ENCODE measurements around the gene DDN. TPM values are rescaled to one million over a fixed set of nuclear protein-coding genes. Genes with fewer than 3 reads are reported as not detected.

DDN gene
- total RNA-seq (2021) = 0.35 and 0.39 TPM in 2 replicates
- long read RNA-seq = 0 reads

- no peak within 1 kb of the TSS for H3K4ac ChIP-seq (ENCODE audit: low read depth, low read length)
- H3K9me3 ChIP-seq (ENCODE audit: control insufficient read depth, low read depth, low read length) = no peaks in the 10 kb centered on the region
- H3T11ph ChIP-seq (ENCODE audit: low read length) = no peak within 1 kb of the TSS
- H3K27me3 ChIP-seq (ENCODE audit: insufficient read depth, low read length) = peaks cover 37% of the 10 kb centered on the region; the same call in 1 of the 2 replicates
- no peak within 1 kb of the TSS for H3K56ac ChIP-seq (ENCODE audit: insufficient read length, low read depth, low read length)
- H2AK5ac ChIP-seq (ENCODE audit: insufficient read length, low read length) = no peak within 1 kb of the TSS
- peaks cover 13 to 33% of the 10 kb centered on the region in 2 experiments for H3K4me1 Mint-ChIP-seq
- H3K4me1 ChIP-seq (ENCODE audit: insufficient read depth, low read length) = no peaks in the 10 kb centered on the region
- no peaks in the 10 kb centered on the region for H3K79me2 ChIP-seq (ENCODE audit: insufficient read depth, low read length)
- TF ChIP-seq CTCF (conservative IDR thresholded peaks at IDR 0.05) = peak; percentile 26; the same call in 2 of the 3 replicates
- peaks cover 6 to 13% (median 7%) of the 10 kb centered on the region in 3 experiments; a peak in 5 of 7 replicates for H3K36me3 Mint-ChIP-seq (ENCODE audit: insufficient read depth in 1 of 3, low read depth in 3 of 3)
- H3K79me1 ChIP-seq (ENCODE audit: insufficient read depth, low read depth, low read length, poor library complexity, severe bottlenecking) = no peaks in the 10 kb centered on the region
- no peak within 1 kb of the TSS for H3K23ac ChIP-seq (ENCODE audit: insufficient read length, low read depth, low read length)
- no peak within 1 kb of the TSS for H3K27ac Mint-ChIP-seq
- H3K18ac ChIP-seq (ENCODE audit: insufficient read length, low read depth, low read length) = no peak within 1 kb of the TSS
- no peak within 1 kb of the TSS for H2AFZ ChIP-seq (ENCODE audit: low read length)
- peaks cover 69% of the 10 kb centered on the region for H3K27me3 Mint-ChIP-seq (ENCODE audit: low read depth)
- H3K23me2 ChIP-seq (ENCODE audit: insufficient read length, low read depth, low read length, poor library complexity, severe bottlenecking) = peaks cover 27% of the 10 kb centered on the region
- DNase-seq = peak; percentile 61
- H3K4me2 ChIP-seq (ENCODE audit: insufficient read depth, insufficient read length, low read length) = peak within 1 kb of the TSS; percentile 58
- WGBS (ENCODE audit: extremely low coverage, insufficient read length, low lambda C conversion rate) = no CpG with 5 or more reads among the region's 30 CpGs
- no peak within 1 kb of the TSS for H3K9ac ChIP-seq (ENCODE audit: extremely low read depth, insufficient read length, low read length)
- H3K9me3 Mint-ChIP-seq = 0 out of 5 replicates have a peak, but pooled peaks cover 0 to 4% of the 10 kb centered on the region in 2 experiments
- H3K14ac ChIP-seq (ENCODE audit: insufficient read depth, low read length) = no peak within 1 kb of the TSS
- no peak within 1 kb of the TSS for H4K5ac ChIP-seq (ENCODE audit: insufficient read length, low read depth, low read length)
- no peak within 1 kb of the TSS for H2BK5ac ChIP-seq (ENCODE audit: insufficient read length, low read length)
- H4K20me1 ChIP-seq (ENCODE audit: control insufficient read depth, insufficient read depth, insufficient read length) = no peaks in the 10 kb centered on the region
- no peak within 1 kb of the TSS for H3K27ac ChIP-seq (ENCODE audit: insufficient read length, low read depth, low read length)
- H4K8ac ChIP-seq (replicated peaks; ENCODE audit: insufficient read length, low read depth, low read length) = no peak within 1 kb of the TSS
- no peak within 1 kb of the TSS for H2BK12ac ChIP-seq (ENCODE audit: insufficient read length, low read depth, low read length)
- no peak within 1 kb of the TSS for H2BK20ac ChIP-seq (ENCODE audit: low read depth, low read length, poor library complexity, severe bottlenecking)
- no peak within 1 kb of the TSS for H4K91ac ChIP-seq (ENCODE audit: insufficient read length, low read depth, low read length)
- H2BK120ac ChIP-seq (ENCODE audit: low read depth, low read length, poor library complexity, severe bottlenecking) = no peak within 1 kb of the TSS
- H3K4me3 Mint-ChIP-seq = peak within 1 kb of the TSS; percentile 56 to 80
- H2BK15ac ChIP-seq (ENCODE audit: low read depth, low read length) = no peak within 1 kb of the TSS; the same call in 1 of the 2 replicates
These were observed at the start of gene DDN for GRCh38 chr12:48999371-49000131. Gene DDN (minus strand): TSS chr12:48999375. CDS start chr12:48999287, 88 bp downstream.
